LoVo (cell line): Measurements from ENCODE around the gene PDE3B.
"Not testable (repeated sequence)": the region's sequence is repeated elsewhere in the genome, so short reads cannot be mapped to it uniquely, and the experiment has no call there.

Source experiments
- DNase-seq: peaks from one replicate; pipeline ENCODE4 v3.0.0-alpha.2; 2016; ENCODE audit warnings: low spot score

Gene PDE3B

GRCh38 chr11:14642453-14642852 lies 1.2 kb upstream of the PDE3B start:
- no peak for DNase-seq

GRCh38 chr11:14642873-14643696 lies 519 bp upstream of the PDE3B start:
- DNase-seq: no peak

GRCh38 chr11:14644226-14645014 lies 816 bp downstream of the PDE3B start:
- peak; percentile 29 for DNase-seq

GRCh38 chr11:14645015-14645912 lies 1.7 kb downstream of the PDE3B start:
- no peak for DNase-seq

- no peak for DNase-seq
These were observed 2.6 kb downstream of the PDE3B start for GRCh38 chr11:14645985-14646900.

- no peak for DNase-seq
These were observed 6.5 kb downstream of the PDE3B start for GRCh38 chr11:14650064-14650463.

- no peak for DNase-seq
These were observed 9.5 kb downstream of the PDE3B start for GRCh38 chr11:14653090-14653489.

- no peak for DNase-seq
These were observed 11.8 kb downstream of the PDE3B start for GRCh38 chr11:14655435-14655834.

- DNase-seq: no peak
These were observed 13.2 kb downstream of the PDE3B start for GRCh38 chr11:14656536-14657457.

GRCh38 chr11:14657841-14658240 lies 14.2 kb downstream of the PDE3B start:
- DNase-seq: no peak

- DNase-seq: not testable (repeated sequence)
These were observed 21.3 kb downstream of the PDE3B start for GRCh38 chr11:14664926-14665325.

GRCh38 chr11:14667329-14667728 lies 23.7 kb downstream of the PDE3B start:
- DNase-seq: not testable (repeated sequence)

GRCh38 chr11:14668731-14669301 lies 25.2 kb downstream of the PDE3B start:
- no peak for DNase-seq

GRCh38 chr11:14669499-14669898 lies 25.9 kb downstream of the PDE3B start:
- no peak for DNase-seq

- DNase-seq: no peak
These were observed 26.4 kb downstream of the PDE3B start for GRCh38 chr11:14669958-14670357.

- DNase-seq: no peak
These were observed 29.0 kb downstream of the PDE3B start for GRCh38 chr11:14672635-14673034.

- DNase-seq: no peak
These were observed 29.8 kb downstream of the PDE3B start for GRCh38 chr11:14673421-14673820.

- DNase-seq: no peak
These were observed 30.3 kb downstream of the PDE3B start for GRCh38 chr11:14673824-14674405.

GRCh38 chr11:14676068-14676467 lies 32.5 kb downstream of the PDE3B start:
- DNase-seq: no peak
